NK-92 treated with Interleukin-12 subunit alpha and Interleukin-12 subunit beta, amount 100 ng/mL, for 24 hours (cell line): Measurements from ENCODE around the gene SACS.
A peak's percentile ranks its signal among the peaks of the same experiment; 100 is the strongest.
"Not testable (repeated sequence)": the region's sequence is repeated elsewhere in the genome, so short reads cannot be mapped to it uniquely, and the experiment has no call there.

Source experiments
- DNase-seq: peaks from one replicate; lab custom pipeline; 2025; lab: John Stamatoyannopoulos, UW

The SACS gene

GRCh38 chr13:23418776-23419683, 14.5 kb downstream of the SACS start:
- DNase-seq: no peak

DNA sequence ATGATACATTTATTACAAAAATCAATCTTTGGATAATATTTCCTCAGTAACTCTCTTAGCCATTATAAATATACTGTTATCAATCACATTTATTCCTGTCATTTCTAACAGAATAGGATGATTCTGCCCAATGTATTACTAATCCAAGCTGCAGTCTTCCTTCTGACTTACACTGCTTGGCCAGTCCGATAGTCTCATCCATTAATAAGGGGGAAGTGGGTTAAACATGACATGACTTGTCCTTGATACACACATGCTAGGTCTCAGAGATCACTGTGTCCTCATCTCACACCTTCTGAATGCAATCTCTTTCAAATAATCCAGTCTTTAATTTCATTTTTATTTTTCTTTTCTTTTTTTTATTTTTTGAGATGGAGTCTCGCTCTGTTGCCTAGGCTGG, 18.8 kb downstream of the SACS start:
- DNase-seq: no peak

- no peak for DNase-seq
These were observed 21.8 kb downstream of the SACS start for GRCh38 chr13:23411706-23412105.

- no peak for DNase-seq
These were observed 22.3 kb downstream of the SACS start for GRCh38 chr13:23411220-23411619.

DNA sequence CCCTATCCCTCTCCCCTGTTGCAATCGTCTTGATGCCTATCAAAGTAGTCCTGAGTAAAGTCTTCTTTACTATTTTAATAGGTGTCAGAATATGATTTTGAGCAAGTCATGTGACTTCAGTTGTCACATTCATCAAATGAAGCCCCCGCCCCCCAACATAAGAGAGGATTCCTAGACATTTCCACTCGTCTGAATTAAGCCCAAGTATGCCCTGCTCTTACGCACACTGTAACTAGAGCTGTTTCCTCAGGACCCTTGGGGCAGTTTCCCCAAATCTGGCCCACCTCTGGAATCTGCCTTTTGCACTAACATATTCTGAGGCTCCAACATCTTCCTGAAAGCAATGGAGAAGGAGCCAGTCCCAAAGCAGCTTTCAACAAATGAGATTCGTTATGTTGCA, 25.5 kb downstream of the SACS start:
- DNase-seq: no peak

- not testable (repeated sequence) for DNase-seq
These were observed 32.3 kb downstream of the SACS start for GRCh38 chr13:23401156-23401555.

- no peak for DNase-seq
These were observed 34.2 kb downstream of the SACS start for GRCh38 chr13:23399347-23399746.

GRCh38 chr13:23394821-23395220, 38.7 kb downstream of the SACS start:
- no peak for DNase-seq

DNA sequence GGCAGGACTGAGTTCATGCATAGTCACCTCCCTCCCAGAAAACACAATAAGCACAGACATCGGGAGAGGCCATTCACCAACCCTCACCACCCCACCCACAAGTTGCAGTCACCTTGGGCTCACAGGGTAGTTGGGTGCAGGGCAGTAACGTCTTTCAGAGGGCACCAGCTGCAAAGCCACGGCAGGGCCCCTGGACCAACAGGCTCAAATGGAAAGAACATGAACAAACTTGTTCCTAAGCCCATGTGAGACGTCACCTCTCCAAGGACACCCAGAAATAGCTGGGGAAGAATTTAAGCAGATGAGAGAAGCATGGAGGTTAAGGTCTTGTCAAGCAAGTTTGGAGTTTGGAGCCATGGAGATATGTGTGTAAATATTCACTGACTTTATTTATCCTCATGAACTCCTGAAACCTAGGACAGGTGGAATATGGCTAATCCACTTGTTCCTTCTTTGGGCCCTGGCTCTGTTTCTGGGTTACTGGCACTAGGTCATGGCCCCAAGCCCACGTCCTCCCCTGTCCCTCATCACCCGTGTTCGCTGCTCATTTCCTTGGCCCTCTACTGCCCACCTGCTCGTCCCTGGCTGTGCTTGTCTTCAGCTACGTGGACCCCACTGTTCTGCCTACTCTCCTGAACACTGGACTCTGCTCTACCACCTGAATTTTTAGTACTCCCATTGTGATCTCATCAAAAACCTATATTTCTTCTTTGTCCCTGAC, 40.4 kb downstream of the SACS start:
- DNase-seq: no peak

- DNase-seq: no peak
These were observed 41.2 kb downstream of the SACS start for GRCh38 chr13:23392313-23392712.

GRCh38 chr13:23391752-23392151, 41.8 kb downstream of the SACS start:
- DNase-seq: no peak

DNA sequence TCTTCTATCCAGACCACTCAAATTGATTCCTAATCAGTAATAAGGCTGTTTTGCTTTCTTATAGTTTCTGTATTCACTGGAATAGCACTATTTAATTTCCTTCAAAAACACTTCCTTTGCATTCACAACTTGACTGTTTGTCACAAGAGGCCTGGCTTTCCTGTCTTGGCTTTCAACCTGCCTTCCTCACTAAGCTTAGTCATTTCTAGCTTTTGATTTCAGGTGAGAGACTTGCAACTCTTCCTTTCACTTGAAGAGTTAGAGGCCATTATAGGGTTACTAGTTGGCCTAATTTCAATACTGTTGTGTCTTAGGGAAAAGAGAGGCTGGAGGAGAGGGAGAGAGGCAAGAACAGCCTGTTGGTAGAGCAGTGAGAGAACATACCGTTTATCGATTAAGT, 47.0 kb downstream of the SACS start:
- DNase-seq: no peak

- no peak for DNase-seq
These were observed 47.6 kb downstream of the SACS start for GRCh38 chr13:23385931-23386330.

GRCh38 chr13:23384111-23384510, 49.4 kb downstream of the SACS start:
- no peak for DNase-seq

GRCh38 chr13:23383151-23383550, 50.4 kb downstream of the SACS start:
- DNase-seq: no peak

DNA sequence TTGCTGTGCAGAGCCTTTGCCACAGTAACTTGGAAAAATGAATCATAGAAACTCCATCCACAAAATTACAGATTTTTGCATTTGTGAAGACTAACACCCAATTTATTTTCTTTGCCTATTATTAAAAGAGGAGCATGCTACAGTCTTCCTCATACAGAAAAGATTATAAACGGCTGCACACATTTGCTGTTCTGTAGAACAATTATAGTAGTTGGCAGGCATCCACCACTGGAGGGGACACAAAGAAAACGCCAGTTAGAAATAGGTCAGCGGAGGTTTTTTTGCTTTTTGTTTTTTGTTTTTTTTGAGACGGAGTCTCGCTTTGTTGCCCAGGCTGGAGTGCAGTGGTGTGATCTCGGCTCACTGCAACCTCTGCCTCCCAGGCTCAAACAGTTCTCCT, 51.6 kb downstream of the SACS start:
- DNase-seq: no peak

- no peak for DNase-seq
These were observed 53.0 kb downstream of the SACS start for GRCh38 chr13:23380534-23380933.

DNA sequence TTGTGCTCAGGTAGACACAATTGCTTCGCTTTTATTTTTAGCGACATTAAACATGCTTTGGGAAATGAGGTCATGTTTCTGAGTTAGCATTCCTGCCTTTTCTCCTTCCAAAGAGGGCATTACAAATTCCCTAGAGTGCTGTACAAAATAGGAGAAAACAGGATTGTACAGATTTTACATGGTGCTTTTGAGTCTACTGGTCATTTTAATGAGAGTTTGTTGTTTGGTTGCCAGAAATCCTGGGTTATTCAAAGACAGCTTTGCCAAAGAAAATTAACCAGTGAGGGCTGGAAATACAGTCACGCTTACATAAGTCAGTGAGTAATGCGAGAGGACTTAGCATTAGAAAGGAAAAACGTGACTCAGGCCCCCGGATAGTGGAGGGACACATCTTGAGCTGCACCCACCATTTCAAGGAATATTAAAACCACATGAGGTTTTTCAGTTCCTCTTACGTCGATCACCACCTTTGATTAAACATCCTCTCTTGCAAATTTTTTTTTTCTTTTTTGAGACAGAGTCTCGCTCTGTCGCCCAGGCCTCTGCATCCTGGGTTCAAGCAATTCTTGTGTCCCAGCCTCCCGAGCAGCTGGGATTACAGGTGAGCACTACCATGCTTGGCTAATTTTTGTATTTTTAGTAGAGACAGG, 55.4 kb downstream of the SACS start:
- DNase-seq: no peak

DNA sequence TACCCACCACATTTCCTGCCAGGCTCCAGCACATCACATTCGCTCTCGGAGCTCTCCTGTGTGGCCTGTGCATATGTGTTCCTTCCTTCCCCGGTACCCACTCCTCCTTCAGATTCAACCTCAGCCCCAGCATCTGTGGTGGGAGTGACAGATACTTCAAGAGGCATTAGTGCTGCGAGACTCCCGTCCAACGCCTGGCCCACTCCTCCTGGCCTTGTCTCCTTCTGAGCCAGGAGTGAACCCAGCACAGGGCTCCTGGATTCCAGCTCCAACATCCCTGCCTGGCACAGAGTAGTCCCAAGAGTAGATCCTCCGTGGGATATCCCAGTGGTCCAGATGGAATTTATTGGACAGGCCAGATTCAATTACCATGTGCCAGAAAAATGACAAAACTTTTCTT, 55.9 kb downstream of the SACS start:
- no peak for DNase-seq

DNA sequence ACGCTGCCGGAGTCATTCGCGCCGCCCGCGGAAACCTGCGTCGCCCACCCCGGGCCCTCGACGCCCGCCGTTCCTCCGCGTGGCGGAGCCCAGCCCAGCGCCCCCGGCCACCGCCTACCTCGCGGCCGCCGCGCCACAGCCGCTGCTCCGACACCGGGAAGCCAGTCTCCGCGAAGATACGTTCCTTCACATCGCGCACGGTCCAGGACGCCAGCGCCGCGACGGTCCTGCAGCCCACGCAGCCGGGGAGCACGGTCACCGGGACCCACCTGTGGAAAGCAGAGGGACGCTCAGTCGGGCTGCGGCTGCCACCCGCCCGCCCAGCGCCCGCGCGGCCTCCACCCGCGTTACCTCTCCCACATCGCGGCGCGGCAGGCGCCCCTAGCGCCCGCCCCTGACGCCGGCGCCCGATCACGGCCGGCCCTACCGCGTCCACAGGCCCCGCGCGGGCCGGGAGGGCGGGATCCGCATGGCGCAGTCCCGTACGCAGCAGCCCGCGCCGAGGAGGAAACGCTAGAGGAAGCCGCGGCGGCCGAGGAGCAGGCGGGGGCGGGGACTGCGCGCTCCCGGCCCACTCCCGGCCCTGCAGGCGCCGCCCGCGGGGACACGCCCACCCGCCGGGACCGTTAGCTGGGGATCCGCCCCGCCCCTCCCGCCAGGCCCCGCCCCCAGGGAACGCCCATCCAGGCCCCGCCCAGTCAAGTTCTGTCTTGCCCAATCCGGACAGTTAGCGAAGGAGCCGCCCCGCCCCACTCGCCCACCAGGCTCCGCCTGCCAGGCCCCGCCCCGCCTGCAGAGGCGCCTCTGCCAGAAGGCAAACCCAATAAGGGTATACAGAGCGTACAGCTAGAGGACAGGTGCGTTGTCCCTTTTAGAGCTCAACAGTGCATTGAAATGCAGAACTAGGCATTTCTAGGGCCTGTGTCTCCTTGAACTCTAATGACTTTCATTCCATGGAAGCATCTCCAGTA, 58.2 kb downstream of the SACS start:
- DNase-seq: peak; percentile 93

DNA sequence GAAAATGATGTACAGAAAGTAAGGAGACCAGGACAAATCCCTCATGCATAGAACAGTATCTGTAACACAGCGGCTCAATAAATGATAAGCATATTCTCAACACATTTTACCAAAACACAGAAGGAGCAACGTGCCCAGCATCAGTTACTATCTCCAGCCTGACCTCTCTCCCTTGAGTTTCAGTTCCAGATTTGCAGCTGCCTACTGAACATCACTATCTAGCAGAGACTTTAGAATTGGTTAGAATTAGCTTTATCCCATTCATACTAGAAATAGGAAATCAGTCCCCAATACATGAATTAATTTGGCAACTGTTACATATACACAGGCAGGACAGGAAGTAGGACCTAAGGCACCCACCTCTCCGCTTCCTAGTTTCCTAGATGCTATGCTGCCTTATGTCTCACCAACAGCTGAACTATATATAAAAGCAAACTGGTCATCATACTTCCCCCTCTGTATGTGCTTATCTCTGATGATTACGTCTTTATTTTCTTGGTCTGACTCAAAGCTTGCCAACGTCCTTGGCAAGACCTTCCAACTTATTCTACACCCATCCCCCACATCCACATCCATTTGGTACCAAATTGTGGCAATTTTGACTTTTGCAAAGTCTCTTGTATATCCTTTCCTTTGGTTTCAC, 61.1 kb downstream of the SACS start:
- no peak for DNase-seq
